ENCODE results near the gene SLC17A4.
"Not testable (repeated sequence)": the region's sequence is repeated elsewhere in the genome, so short reads cannot be mapped to it uniquely, and the experiment has no call there.

Gene SLC17A4

GRCh38 chr6:25748049-25748448 is 6.5 kb upstream of the SLC17A4 start:
- no peak for DNase-seq (ENCODE audit: extremely low spot score)
- ChIA-PET POLR2A (no interaction called here), CTCF (interaction anchor here (1.3 to 1.7 kb wide), 2 partner anchors 12 to 28 kb away, joined by 4 to 7 read pairs; no protein-coding TSS in a partner anchor)
- TF ChIP-seq, protein P1, sequence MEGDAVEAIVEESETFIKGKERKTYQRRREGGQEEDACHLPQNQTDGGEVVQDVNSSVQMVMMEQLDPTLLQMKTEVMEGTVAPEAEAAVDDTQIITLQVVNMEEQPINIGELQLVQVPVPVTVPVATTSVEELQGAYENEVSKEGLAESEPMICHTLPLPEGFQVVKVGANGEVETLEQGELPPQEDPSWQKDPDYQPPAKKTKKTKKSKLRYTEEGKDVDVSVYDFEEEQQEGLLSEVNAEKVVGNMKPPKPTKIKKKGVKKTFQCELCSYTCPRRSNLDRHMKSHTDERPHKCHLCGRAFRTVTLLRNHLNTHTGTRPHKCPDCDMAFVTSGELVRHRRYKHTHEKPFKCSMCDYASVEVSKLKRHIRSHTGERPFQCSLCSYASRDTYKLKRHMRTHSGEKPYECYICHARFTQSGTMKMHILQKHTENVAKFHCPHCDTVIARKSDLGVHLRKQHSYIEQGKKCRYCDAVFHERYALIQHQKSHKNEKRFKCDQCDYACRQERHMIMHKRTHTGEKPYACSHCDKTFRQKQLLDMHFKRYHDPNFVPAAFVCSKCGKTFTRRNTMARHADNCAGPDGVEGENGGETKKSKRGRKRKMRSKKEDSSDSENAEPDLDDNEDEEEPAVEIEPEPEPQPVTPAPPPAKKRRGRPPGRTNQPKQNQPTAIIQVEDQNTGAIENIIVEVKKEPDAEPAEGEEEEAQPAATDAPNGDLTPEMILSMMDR (IDR thresholded peaks at IDR 0.05; ENCODE audit: control extremely low read depth, extremely low read depth, low read depth, missing control alignments): no peak

- DNase-seq (ENCODE audit: extremely low spot score); POLR2A ChIA-PET; CTCF ChIA-PET: not testable (repeated sequence)
Measured at GRCh38 chr6:25748601-25749517, 5.7 kb upstream of the SLC17A4 start.

DNA sequence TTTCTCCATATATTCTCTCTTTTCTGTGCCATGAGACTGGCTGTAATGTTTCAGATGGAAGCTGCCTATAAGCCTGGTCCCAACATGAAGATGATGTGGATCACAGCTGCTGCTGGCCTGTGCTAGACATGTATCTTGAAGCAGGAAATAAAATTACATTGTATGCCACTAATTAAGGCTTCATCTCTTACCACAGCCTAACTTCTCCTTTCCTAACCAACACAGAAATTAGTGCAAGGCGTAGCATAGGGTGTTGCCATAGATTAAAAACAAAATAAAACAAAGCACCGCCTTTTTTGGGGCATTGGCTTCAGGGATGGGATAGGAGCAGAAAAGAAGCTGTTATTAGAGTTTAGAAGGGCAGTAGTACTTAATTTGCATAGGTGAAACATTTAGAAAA is 4.7 kb upstream of the SLC17A4 start:
- ChIA-PET POLR2A (no interaction called here), CTCF (interaction anchor here (0.7 to 1.9 kb wide), 5 partner anchors 9 to 132 kb away, joined by 3 to 6 read pairs (median 4); no protein-coding TSS in a partner anchor)
- DNase-seq (ENCODE audit: extremely low spot score): no peak
- TF ChIP-seq, protein P1 (IDR thresholded peaks at IDR 0.05; ENCODE audit: control extremely low read depth, extremely low read depth, low read depth, missing control alignments): no peak

DNA sequence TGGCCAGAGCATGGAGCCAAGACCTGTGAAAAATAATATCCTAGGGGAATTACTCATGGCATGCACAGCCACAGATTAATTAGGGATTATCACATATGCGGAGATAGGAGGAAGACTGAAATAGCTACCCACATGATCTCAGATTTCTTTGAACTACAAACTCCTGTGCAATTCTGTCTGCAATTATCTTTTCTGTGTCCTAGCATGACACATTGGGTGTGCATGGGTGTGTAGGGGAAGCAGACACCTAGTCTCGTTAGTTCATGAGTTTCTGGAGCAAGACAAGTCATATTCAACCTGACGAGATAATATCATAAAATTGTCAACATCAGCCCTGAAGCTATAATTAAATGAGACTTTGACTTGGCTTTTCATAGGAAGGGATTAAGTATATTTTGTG is 3.6 kb upstream of the SLC17A4 start:
- ChIA-PET CTCF (interaction anchor here (1.0 to 1.9 kb wide), 7 partner anchors 9 to 131 kb away, joined by 3 to 6 read pairs (median 4); no protein-coding TSS in a partner anchor), POLR2A (no interaction called here)
- TF ChIP-seq, protein P1 (IDR thresholded peaks at IDR 0.05; ENCODE audit: control extremely low read depth, extremely low read depth, low read depth, missing control alignments): no peak
- no peak for DNase-seq (ENCODE audit: extremely low spot score)

GRCh38 chr6:25753079-25753478 is 1.5 kb upstream of the SLC17A4 start:
- ChIA-PET CTCF (interaction anchor here (1.0 kb wide), 1 partner anchor 10 kb away, joined by 3 read pairs; no protein-coding TSS in a partner anchor), POLR2A (no interaction called here)
- TF ChIP-seq, protein P1 (IDR thresholded peaks at IDR 0.05; ENCODE audit: control extremely low read depth, extremely low read depth, low read depth, missing control alignments): no peak
- no peak for DNase-seq (ENCODE audit: extremely low spot score)

GRCh38 chr6:25755483-25755882 is 941 bp downstream of the SLC17A4 start:
- CTCF ChIA-PET: interaction anchor here (1.5 kb wide), 1 partner anchor 26 kb away, joined by 5 read pairs; no protein-coding TSS in a partner anchor
- POLR2A ChIA-PET: interaction anchor here (0.5 kb wide), 1 partner anchor 121 kb away, joined by 3 read pairs; no protein-coding TSS in a partner anchor
- DNase-seq (ENCODE audit: extremely low spot score): no peak
- TF ChIP-seq, protein P1 (IDR thresholded peaks at IDR 0.05; ENCODE audit: control extremely low read depth, extremely low read depth, low read depth, missing control alignments): no peak
